GM12865 (cell line): ENCODE data around the gene KANK2.
"Not testable (repeated sequence)": the region's sequence is repeated elsewhere in the genome, so short reads cannot be mapped to it uniquely, and the experiment has no call there.

Experiments used
- DNase-seq: peaks from one replicate; pipeline ENCODE4 v3.0.0; 2010; ENCODE audit warnings: low read depth
- H3K4me3 ChIP-seq: 2 replicates; pipeline ENCODE4 v1.5.1; 2011; ENCODE audit warnings: mild to moderate bottlenecking, low read depth, low read length, control low read depth
- TF ChIP-seq, protein P1 (sequence below): IDR thresholded peaks from 2 replicates; pipeline ENCODE4 v1.5.1; 2011; ENCODE audit warnings: low read length, control low read depth, low read depth, inconsistent platforms; ENCODE audit not compliant: insufficient read depth; ENCODE audit errors: missing control alignments

The KANK2 gene

DNA sequence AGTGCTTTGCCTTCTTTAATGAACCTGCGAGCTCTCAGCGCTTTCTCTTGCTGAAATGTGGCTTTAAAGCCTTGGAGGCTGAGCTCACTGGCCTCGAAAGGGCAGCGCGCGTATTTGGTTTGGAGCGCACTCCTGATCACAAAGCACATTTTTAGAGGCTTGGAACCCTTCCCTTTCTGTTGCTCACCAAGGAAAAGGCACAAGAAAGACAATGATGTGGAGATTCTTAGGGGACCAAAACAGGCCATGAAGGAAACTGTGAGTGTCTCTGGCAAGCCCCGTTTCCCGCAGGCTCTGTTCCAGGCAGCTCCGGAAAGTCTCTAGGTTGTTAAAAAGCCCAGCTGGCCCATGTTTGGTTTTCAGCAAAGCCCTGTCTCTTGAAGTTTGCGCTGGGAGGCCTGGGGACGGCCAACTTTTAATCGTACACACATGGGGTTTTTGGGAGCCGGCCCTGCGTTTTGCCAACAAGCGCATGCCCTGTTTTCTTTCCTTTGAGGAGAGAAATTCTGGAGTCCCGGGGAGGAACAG is 32.4 kb downstream of the KANK2 start:
- TF ChIP-seq, protein P1, sequence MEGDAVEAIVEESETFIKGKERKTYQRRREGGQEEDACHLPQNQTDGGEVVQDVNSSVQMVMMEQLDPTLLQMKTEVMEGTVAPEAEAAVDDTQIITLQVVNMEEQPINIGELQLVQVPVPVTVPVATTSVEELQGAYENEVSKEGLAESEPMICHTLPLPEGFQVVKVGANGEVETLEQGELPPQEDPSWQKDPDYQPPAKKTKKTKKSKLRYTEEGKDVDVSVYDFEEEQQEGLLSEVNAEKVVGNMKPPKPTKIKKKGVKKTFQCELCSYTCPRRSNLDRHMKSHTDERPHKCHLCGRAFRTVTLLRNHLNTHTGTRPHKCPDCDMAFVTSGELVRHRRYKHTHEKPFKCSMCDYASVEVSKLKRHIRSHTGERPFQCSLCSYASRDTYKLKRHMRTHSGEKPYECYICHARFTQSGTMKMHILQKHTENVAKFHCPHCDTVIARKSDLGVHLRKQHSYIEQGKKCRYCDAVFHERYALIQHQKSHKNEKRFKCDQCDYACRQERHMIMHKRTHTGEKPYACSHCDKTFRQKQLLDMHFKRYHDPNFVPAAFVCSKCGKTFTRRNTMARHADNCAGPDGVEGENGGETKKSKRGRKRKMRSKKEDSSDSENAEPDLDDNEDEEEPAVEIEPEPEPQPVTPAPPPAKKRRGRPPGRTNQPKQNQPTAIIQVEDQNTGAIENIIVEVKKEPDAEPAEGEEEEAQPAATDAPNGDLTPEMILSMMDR, result no peak
- DNase-seq, result no peak
- no peak overlapping the region for H3K4me3 ChIP-seq

DNA sequence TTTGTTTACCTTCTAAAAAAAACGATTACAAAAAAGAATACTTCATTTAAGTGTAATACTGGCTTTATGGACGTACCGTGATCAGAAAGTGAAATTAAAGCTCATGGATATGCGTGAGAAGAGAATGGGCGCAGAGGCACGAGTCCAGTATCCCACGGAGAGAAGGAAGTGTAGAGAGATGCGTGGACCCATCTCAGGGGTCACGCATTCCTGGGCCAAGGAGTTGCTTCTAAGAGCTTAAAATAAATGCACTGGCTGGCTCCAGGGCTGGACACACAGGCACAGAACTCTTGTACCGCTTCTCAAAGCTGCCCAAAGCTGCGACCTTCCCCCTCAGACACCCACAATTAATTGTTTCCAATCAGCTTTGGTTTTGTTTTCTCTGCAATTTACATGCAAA is 33.0 kb downstream of the KANK2 start:
- no peak overlapping the region for H3K4me3 ChIP-seq
- TF ChIP-seq, protein P1, result no peak
- DNase-seq, result no peak

DNA sequence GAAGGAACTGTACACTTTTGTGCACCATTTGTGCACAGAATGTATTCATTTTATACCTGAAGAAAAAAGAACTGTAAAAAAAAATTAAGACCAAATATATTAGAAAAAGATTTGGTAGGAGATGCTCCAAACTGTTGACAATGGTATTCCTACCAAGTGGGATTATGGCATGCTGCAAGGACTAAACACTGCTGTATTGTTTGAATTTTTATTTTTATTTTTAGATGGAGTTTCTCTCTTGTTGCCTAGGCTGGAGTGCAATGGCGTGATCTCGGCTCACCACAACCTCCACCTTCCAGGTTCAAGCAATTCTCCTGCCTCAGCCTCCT is 36.9 kb downstream of the KANK2 start:
- not testable (repeated sequence) for DNase-seq, H3K4me3 ChIP-seq

DNA sequence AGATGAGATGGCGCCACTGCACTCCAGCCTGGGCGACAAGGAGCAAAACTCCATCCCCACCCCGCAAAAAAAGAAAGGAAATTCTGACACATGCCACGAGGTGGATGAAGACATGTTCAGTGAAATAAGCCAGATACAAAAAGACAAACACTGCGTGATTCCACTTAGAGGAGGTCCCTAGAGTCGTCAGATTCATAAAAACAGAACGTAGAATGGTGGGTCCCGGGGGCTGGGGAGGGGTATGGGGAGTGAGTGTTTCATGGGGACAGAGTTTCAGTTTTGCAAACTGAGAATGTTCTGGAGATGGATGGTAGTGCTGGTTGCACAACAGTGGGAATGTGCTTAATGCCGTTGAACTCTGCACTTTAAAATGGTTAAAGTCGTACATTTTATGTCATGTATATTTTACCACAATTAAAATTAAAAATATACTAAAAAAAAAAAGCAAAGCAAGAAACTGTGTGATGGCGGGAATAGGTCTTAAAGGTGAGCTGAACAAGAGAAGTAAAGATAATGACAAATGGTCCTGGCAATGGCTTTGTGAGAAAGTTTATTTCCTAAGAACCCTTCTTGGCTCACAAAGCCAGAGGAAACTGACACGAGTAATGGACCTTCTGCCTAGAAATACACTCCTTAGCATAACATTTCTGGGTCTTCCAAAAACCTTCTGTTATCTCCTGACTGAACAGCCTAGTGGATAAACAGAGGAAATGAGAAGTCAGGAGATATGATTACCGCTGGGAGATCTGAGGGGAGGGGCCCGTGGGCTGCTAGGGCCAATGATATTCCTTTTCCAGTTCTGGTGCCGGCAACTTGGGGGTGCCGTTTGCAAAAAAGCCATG is 37.5 kb downstream of the KANK2 start:
- no peak overlapping the region for H3K4me3 ChIP-seq
- TF ChIP-seq, protein P1, result no peak
- DNase-seq, result no peak

DNA sequence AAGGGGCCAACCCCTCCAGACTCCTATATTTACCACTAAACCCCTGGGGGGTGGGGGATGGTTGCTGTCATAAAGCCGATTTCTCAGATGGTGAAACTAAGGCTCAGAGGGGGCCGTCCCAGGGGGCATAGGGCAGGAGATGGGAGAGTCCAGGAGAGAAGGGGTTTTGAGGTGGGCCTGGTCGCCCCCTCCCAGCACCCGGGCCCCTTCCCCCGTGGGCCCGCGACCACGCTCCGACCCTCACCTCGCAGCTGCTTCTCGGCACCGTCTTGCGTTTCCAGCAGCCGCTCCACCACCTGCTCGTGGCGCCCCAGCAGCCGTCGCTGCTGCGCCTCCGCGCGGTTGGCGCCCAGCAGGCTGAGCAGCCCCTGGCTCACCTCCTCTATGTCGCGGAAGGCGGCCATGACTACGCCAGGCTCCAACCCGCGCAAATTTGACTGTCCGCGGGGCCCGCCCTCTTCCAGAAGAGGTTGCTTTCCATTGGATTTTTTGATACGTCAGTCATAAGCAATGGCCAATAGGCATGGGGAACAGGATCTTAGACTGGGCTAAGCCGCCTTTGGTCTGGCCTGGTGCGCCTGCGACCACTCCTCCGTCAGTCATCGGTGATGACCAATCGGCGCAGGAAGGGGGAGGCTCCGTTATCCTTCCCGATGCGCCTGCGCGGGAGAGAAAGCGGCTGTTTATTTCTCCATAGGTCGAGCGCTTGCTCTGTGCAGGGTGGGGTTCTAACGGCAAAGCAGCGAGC is 41.8 kb downstream of the KANK2 start, which contains the start of gene SPC24:
TSS of gene SPC24 (minus strand) at position 410 of the 748 bp plus-strand sequence. CDS start at position 404, 6 bp downstream.
- TF ChIP-seq, protein P1, result peak; percentile 2
- DNase-seq, result peak; percentile 99
- H3K4me3 ChIP-seq, result peak within 1 kb of the TSS; percentile 100

DNA sequence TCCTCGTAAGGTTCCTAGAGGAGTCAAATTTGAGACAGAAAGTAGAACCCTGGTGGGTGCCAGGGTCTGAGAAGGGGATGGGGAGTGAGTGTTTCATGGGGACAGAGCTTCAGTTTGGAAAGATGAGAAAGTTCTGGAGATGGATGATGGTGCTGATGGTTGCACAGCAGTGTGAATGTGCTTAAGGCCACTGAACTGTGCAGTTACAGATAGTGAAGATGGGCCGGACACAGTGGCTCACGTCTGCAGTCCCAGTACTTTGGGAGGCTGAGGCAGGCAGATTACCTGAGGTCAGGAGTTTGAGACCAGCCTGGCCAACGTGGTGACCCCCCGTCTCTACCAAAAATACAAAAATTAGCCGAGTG is 42.7 kb downstream of the KANK2 start:
- peak overlapping the region; percentile 100 for H3K4me3 ChIP-seq

More for the DNA sequence above, 42.7 kb downstream of the KANK2 start:
- no peak for DNase-seq
- TF ChIP-seq, protein P1, result no peak
